ENCODE measurements around the gene TGFBR3. TPM values are rescaled to one million over a fixed set of nuclear protein-coding genes. Genes with fewer than 3 reads are reported as not detected.
"Not testable (repeated sequence)": the region's sequence is repeated elsewhere in the genome, so short reads cannot be mapped to it uniquely, and the experiment has no call there.

The TGFBR3 gene
- total RNA-seq, 1 donor from 2014 or later: 9.3 TPM

DNA sequence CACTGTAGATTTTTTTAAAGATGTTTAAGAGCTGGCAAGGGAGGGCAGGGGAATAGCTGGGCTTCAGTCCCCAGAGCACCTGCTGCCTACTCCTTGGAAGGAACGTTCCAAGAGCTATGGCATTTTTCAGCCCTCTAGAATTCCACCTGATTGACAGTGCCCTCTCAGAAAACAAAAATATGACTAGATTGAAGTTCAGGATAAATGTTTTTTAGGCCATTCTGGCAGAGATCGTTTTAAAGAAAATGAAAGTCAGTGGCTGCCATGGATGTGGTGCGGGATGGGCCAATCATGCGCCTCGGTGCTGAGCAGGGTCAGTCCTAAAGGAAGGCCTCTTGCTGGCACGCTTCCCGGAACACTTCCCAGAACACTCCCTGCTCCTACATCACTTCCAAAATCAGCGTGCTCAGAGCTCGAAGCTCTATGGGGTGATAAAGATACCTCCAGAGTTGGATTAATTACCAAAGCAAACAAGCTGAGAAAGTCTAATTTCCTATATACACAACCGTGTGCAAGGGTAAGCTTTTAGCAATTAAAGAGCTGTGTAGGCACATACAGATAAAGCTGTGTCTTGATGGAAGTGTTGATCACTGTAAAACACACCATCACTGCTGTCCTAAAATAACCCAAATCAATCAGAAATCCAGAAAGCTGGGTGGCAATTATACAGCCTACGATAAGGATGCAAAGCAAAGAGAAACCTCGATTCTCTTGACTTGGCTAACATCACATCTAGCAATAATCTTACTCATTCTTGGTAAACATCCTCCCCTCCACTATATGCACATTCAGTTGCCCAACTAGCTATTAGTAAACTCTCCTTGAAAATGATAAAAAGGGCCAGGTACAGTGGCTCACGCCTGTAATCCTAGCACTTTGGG is 34.6 kb downstream of the TGFBR3 start:
- peak; percentile 88 for ATAC-seq
- peak; percentile 78 for DNase-seq (ENCODE audit: low spot score)

DNA sequence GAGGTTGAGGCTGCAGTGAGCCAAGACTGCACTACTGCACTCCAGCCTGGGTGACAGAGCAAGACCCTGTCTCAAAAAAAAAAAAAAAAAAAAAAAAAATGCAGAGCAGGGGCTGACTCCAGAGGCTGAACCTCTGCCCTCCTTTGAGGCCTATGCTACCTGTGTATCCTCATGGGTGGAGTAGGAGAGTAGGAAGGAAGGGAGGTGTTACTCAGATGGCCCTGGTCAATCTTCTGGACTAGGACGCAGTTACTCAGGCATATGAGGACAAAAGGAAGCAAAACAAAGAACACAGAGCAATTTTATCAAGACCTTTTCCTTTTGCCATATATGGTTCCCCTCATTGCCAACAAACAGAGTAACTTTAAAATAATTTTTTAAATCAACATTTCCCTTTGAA is 35.2 kb downstream of the TGFBR3 start:
- DNase-seq (ENCODE audit: low spot score): no peak
- ATAC-seq: peak; percentile 18

DNA sequence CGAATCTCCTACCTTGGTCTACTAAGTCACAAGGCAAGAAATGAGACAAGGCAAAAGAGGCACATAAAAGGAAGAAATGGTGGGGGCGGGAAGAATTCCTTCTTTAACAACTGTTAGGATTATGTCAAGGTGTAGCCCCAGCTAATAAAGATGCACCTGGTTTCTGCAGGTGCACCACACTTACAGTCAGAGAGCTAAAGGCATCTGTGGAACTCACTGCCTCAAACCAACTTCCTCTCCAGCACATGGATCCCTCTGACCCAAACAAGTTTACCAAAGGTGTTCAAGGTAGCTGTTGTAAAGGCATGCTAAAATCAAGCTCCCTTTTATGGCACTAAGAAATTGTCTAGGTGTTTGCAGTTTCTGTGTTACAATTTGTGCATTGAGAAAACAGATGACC is 38.1 kb downstream of the TGFBR3 start:
- no peak for ATAC-seq
- DNase-seq (ENCODE audit: low spot score): no peak

DNA sequence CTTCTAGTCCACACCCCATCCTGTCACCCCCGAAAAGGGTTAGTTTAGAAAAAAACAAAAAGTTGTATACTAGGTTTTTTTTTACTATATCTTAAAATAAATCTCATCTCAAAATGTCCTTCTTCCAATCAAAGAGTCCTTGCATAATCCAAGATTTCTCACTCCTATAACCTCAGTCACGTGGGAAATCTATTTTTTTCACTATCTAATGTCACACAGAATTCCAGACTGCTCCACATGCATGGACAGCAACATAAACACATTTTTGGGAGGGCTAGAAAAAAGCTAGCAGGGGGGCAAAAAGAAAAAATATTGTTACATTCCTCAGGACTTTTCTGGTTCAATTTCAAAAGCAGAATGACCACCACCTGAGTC is 39.3 kb downstream of the TGFBR3 start:
- ATAC-seq: no peak
- no peak for DNase-seq (ENCODE audit: low spot score)

DNA sequence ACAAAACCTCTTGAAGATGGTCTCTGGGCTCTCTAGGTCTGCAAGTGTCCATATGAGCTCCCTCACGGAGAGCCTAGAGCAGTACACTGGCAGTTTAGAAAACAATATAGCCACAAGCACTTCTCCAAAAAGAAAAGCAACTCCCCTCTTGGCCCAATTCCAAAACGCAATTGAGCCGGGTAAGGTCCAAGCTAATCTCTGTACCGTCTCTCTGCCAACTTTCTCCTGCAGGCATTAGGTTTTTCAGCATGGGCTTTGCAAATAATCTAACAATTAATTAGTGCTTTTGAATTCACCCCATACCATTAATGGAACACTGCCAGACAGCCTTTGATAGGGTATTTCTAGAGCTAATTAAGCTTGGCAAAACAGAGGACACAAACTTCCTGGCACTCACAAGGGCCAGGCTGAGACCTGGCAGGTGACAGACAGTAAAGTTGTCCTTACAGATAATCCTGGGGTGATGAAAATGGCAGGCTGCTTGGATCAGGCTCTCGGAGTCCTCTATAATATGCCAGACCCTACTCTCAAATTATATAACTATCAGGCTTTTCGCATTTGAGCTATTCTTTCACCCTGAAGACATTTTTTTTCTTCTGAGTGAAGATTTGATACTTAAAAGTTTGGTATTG is 39.8 kb downstream of the TGFBR3 start:
- ATAC-seq (peak; percentile 86), DNase-seq (ENCODE audit: low spot score) (peak; percentile 75)

DNA sequence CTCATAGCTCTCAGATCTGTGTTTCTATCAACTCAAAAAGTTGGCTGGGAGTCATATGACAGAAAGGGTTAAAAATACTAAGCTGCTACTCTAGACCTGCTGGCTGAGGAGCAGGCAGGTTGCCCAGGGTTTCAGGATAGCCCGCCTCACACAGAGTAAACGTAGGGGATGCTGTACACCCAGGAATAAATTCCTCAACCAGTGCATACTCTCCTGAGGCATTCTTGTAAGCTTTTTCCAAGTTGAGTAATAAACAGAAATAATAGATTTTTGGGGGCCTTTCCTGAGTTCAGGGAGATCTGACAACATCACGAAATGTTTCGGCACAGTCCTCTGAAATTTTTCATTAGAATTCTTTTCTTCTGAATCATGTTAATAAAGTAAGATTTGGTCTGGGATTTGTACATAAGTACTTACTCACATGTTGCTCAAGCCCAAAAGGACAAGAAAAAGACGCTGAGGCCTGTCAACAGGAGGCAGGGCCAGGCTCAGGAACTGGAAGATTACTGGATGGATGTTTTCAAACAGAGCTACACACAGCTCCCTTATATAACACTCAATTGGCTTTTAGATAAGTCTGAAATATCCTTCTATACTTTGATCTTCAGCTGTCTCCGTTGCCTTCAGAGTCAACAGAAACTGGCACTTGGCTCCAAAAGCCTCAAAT is 41.0 kb downstream of the TGFBR3 start:
- no peak for DNase-seq (ENCODE audit: low spot score)
- ATAC-seq: peak; percentile 63

DNA sequence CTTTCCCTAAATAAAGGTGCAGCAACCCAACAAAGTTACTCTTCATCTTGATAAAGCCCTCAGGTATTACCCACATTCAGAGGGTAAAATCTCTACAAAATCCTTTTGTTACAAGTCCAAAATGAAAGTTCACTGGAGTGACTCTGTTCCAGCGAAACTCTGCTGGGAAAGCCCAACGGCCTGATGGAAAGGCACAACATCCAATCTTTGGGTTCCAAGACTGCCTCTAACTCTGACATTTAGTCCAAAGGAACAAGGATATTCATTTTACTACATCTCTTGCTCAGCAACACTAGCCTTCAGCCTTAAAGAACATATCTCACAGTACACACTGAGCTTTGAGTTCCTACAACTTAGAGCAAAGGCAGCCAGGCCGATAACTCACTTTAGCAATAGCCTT is 42.1 kb downstream of the TGFBR3 start:
- no peak for ATAC-seq
- no peak for DNase-seq (ENCODE audit: low spot score)

DNA sequence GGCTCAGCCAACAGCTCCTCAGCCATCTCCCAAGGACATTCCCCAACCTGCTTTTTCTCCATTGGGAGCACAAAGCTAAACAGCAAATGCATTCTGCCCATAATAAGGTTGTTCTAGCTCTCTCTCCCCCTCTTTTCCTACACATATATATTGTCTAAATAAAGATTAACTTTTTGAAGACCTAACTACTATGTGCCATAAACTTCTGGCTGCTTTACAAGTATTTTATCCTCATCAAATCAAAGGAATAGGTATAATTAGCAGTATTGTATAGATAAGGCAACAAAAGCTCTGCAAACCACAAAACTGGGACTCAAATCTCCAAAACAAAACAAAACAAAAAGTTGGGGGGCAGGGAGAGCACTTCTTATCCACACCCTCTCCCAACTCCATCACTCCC is 43.4 kb downstream of the TGFBR3 start:
- ATAC-seq: no peak
- DNase-seq (ENCODE audit: low spot score): no peak

DNA sequence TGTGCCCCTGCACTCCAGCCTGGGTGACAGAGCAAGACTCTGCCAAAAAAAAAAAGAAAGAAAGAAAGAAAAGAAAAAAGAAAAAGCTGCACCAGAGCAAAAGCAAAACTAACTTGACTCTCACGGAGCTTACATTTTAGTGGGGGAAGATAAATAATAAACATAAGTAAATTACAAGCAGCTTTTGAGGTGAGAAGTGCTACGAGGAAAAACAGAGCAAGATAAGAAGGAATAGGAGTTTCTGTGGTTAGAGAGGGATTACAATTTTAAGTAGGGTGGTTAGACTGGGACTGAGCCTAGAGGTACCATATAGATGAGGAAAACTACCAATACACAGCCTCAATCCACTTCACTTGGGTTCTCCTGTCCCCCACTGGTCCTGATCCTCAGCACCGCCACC is 43.9 kb downstream of the TGFBR3 start:
- ATAC-seq: no peak
- DNase-seq (ENCODE audit: low spot score): no peak

DNA sequence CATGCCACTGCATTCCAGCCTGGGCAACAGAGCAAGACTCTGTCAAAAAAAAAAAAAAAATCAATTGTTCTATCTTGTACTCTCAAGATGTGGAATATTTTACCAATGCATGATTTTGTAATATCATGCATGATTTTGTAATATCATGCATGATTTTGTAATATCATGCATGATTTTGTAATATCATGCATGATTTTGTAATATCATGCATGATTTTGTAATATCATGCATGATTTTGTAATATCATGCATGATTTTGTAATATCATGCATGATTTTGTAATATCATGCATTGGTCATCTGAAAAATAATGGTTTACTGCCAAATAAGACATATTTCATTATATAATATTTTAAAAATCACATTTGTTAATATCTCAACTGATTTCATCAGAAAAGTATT is 45.7 kb downstream of the TGFBR3 start:
- not testable (repeated sequence) for DNase-seq (ENCODE audit: low spot score); ATAC-seq

DNA sequence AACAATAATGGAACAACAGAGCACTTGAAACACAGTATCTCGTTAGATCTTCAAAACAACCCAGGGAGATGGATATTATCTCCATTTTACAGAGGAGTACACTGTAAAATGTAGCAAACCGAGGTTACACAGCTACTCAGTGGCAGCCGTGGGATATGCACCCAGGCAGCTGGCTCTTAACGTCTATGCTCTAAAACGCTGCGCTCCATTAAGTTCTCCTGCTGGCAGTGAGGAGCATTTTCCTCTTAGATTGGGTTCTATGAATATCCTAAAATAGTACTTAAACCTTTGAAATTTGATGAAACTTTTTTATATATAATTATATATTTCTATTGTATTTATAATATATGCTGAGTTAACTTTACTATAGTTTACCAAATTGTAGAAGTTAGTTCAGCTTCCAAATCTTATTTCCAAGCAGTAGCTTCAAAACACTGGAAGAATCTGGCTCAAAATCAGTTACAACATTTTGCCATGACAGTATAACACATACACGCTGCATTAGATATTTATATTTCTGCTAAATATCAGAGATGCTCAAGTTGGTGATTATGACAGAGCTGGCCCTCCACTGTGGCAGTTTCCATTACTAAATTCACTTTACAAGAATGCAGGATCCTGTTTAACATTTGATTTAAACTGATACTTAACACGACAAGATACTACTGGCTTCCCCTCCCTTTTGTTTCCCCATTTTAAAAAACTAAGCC is 49.5 kb downstream of the TGFBR3 start:
- DNase-seq (ENCODE audit: low spot score): no peak
- no peak for ATAC-seq

DNA sequence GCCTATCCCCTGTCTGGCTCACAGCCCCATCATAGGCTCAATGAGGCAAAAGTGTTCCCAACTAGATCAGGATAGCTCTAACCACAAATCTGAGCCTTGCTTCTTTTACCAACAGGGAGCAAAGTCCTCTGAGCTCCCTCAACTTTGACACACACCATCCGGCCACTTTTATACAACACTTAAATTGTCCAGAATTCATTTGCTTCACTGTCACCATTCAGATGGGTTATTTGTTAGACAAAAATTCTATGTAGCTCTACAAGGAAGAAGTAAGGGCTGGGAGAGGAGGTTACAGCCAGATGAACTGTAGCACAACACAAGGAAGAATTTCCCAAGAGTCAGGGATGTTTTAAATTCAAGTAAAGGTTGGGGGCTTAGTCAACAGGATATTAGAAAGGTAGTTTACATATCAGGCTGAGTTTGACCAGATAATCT is 50.8 kb downstream of the TGFBR3 start:
- peak; percentile 76 for ATAC-seq
- DNase-seq (ENCODE audit: low spot score): no peak

DNA sequence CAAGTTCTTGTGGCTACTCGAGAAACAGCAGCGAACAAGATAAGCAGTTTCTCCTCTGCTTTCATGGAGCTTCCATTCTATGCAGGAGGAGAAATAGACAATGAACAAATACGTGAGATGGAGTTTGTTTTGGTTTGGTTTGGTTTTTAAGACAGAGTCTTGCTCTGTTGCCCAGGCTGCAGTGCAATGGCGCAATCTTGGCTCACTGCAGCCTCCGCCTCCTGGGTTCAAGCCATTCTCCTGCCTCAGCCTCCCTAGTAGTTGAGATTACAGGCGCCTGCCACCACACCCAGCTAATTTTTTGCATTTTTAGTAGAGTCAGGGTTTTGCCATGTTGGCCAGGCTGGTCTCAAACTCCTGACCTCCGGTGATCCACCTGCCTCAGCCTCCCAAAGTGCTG is 51.4 kb downstream of the TGFBR3 start:
- not testable (repeated sequence) for ATAC-seq; DNase-seq (ENCODE audit: low spot score)

DNA sequence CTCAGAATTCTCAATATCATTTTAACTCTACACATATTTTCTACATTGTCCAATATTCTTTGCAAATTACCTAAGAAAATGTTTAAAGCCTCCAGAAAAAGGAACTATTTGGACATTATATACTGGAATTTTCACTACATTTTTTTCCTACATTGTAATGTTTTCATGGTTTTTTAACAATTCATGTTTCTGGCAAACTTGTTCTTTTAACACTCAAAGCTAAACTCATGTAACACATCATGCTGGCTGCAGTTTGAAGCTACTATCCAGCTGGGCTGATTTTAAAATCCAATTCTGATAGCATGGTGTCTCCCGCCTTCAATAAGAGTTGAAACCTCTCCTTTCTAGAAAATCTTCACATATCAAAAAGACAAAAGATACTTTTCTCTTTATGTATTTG is 52.0 kb downstream of the TGFBR3 start:
- ATAC-seq: no peak
- no peak for DNase-seq (ENCODE audit: low spot score)

DNA sequence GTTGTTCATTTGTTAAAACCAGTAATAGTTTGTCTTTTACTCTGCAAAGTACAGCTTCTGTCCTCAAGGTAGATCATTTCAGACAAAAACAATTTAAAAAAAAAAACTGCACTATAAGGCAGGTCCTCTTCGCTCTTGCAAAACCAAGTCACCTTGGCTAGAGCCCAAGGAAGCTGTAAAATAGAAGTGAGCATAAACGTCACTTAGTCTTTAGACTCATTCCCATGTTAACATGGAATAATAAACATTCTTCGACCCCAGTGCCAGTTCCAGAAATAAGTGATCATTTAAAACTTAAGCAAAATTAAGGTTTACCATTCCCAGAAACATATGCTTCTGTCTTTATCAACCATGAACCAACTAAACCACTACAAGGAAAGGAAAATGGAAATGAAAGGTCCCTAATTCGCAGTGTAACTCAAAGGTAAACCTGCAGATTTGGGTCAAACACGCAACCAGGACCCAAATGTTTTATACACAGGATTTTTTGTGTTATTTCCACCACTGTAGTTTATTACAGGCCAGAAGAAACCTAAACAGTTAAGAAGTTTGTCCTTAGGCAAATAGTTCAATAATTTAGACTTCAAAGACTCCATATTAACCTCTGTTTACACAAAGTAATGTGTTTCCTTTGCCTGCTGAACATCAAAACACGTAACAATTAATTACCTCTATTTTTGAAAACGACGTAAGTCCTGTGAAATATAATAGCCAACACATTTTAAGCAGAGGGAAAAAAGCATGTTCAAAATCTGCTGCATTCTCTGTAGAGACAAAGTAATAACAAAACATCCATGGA is 54.6 kb downstream of the TGFBR3 start:
- no peak for DNase-seq (ENCODE audit: low spot score)

DNA sequence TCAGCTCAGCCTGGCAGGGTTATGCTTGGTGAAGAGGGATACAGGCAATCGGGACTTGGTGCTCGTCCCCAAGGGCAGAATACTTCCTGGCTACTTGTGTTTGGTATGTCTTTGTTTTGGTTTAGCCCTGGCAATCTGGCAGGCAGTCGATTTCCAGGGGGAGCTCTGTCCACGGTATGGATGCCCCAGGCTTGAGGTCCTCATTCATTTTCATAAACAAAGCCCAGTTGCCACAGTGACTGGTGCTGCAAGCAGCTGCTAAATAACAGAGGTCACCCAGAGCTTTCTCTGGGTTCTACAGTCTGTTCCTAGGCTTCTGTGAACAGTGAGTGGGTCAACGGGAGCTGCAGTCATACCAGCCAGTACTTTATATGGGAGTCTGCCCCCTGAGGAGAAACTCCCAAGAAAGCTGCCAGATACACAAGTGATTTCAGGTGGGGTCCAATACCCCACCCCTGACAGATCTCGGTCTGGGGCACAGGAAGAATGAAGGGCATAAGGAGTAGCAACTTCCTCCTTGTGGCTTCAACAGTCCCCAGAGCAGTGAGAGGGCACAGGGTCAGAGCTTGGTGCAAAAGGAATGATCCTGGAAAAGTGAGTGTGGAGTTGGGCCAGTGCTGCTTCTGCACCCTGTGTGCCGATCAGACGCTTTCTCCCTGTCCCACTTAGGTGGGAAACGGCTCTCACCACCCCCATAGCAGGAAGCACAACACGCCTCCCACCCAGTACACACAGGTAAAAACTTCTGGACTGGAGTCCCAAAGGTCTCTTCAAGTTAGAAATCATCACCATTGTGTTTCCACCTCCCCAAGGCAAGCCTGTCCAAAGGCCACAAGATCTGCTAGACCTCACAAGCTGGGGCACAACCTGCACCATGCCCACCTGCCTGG is 55.5 kb downstream of the TGFBR3 start:
- ATAC-seq: peak; percentile 39

More for the DNA sequence above, 54.6 kb downstream of the TGFBR3 start:
- peak; percentile 8 for ATAC-seq

DNA sequence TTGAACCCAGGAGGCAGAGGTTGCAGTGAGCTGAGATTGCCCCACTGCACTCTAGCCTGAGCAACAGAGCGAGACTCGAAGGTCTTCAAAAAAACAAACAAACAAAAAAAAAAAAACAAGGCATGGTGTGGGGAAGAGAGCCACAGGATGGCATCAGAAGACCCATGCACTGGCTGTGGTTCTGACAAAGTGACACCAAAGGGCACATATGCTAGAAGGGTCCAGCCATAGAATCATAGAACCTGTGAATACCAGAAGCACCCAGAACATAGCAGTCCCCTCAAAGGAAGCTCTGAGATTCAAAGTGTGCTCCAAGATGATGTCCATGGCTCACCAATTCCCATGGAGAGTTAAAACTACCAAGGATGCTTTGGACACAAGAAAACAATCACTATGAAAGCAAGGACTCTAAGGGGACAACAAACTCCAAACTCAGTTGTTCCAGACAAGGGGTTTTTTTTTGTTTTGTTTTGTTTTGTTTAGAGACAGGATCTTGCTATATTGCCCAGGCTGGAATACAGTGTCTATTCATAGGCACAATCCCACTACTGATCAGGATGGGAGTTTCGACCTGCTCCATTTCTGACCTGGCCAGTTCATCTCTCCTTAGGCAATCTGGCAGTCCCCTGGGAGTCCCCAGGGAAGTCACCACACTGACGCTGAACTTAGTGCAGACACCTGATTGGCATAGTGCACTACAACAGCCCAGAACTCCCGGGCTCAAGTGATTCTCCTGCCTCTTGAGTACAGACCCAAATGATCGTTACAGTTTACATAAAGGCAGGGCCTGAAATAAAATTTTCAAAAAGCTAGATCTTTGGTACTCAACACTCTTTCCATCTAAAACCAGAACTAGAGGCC is 56.4 kb downstream of the TGFBR3 start:
- no peak for ATAC-seq
- DNase-seq (ENCODE audit: low spot score): no peak

More for the DNA sequence above, 55.5 kb downstream of the TGFBR3 start:
- DNase-seq (ENCODE audit: low spot score): no peak

DNA sequence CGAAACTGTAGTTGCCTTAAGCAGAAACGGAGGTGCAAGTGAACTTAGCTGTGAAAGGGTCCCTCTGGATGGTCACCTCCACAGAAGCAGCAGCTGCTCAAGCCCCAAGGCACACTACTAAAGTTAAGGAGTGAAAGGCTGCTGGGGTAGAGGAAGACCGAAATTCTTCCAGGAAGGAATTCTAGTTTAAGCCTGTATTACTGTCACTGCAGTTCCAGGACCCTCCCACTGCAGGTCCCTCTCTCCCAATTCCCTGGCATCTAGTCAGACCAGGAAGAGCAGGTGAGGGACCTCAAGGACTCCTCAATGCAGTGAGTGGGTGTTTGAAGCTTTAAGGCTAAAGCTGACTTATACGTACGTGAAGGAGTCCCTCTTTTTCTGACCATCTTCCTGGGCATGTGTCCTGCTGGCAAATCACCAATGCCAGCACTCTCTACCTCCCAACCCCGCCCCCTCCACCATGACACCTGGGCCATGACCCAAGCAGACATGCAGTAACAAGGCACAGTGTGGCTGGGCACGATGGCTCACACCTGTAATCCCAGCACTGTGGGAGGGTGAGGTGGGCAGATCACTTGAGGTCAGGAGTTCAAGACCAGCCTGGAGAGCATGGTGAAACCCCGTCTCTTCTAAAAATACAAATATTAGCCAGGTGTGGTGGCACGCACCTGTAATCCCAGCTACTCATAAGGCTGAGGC is 57.2 kb downstream of the TGFBR3 start:
- no peak for ATAC-seq
- no peak for DNase-seq (ENCODE audit: low spot score)
